Stomach (tissue), 4 donors: ENCODE measurements around the gene UBE2R2.

Source experiments
- CTCF ChIP-seq, 7 experiments: fragments of 450-650 bp in 4 of 7; fragments of 200-600 bp in 3 of 7; sonication (generic) in 3 of 7; IDR thresholded peaks; one replicate each; pipeline ENCODE4 v1.5.1; 2016 to 2019; ENCODE audit warnings: antibody characterized with exemption in 7 of 7, control low read depth in 2 of 7, mild to moderate bottlenecking in 1 of 7
- EP300 ChIP-seq: sonication (generic); formaldehyde crosslinking; IDR thresholded peaks from one replicate; pipeline ENCODE4 v1.6.1; 2017; ENCODE audit warnings: antibody characterized with exemption

DNA sequence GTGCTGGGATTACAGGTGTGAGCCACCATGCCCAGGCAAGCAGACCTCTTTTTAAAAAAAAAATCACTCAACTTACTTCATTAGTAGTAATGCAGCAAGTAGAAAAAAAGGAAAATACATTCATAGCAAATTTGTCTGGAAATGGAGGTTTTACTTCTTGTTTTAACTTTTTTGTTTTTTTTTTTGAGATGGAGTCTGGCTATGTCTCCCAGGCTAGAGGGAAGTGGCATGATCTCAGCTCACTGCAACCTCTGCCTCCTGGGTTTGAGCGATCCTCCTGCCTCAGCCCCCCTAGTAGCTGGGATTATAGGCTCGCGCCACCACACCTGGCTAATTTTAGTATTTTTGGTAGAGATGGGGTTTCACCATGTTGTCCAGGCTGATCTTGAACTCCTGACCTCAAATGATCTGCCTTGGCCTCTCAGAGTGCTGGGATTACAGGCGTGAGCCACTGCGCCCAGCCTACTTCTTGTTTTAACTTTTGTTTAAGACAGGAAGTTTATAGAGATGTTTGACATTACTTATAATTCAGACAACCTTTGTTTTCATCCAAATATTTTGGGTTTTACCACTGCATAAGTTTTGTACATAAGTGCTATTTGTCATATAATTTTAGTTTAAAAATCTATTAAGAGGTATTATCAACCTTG lies 26.5 kb downstream of the UBE2R2 start:
- no peak for TF ChIP-seq CTCF (IDR thresholded peaks at IDR 0.05)
- no peak for TF ChIP-seq EP300
